GM23338 (cell line): ENCODE measurements around the gene PLEKHG4. TPM values are rescaled to one million over a fixed set of nuclear protein-coding genes. Genes with fewer than 3 reads are reported as not detected.

Source experiments
- ATAC-seq: fragments of 200-7000 bp; cut with Tn5 transposase; 3 replicates; pipeline ENCODE4 v1.9.1; 2020
- DNase-seq: peaks from one replicate; pipeline ENCODE4 v3.0.0-alpha.2; 2015; ENCODE audit warnings: low spot score
- H2AFZ ChIP-seq: fragments of 200-600 bp; sonication (generic); 2 replicates; pipeline ENCODE4 v1.8.0; 2016; ENCODE audit warnings: antibody characterized with exemption, mild to moderate bottlenecking, moderate library complexity
- H3F3A ChIP-seq: fragments of 200-600 bp; sonication (generic); replicated peaks from 2 replicates; pipeline ENCODE4 v1.8.0; 2017; ENCODE audit warnings: antibody characterized with exemption, mixed run types, low read depth
- H3K27ac ChIP-seq: fragments of 200-600 bp; sonication (generic); 2 replicates; pipeline ENCODE4 v1.6.1; 2016; ENCODE audit warnings: low read depth
- H3K27me3 ChIP-seq: fragments of 200-600 bp; sonication (generic); 2 replicates; pipeline ENCODE4 v1.8.0; 2016; ENCODE audit warnings: mild to moderate bottlenecking, mixed run types, moderate library complexity; ENCODE audit not compliant: insufficient read depth
- H3K36me3 ChIP-seq: fragments of 200-600 bp; sonication (generic); 2 replicates; pipeline ENCODE4 v1.8.0; 2016; ENCODE audit warnings: mild to moderate bottlenecking; ENCODE audit not compliant: insufficient read depth
- H3K4me1 ChIP-seq: fragments of 200-600 bp; sonication (generic); 2 replicates; pipeline ENCODE4 v1.8.0; 2016; ENCODE audit warnings: mild to moderate bottlenecking, moderate library complexity; ENCODE audit not compliant: insufficient read depth
- H3K4me2 ChIP-seq: fragments of 200-600 bp; sonication (generic); 2 replicates; pipeline ENCODE4 v1.7.1; 2017; ENCODE audit warnings: mixed run types
- H3K4me3 ChIP-seq: fragments of 200-600 bp; sonication (generic); 2 replicates; pipeline ENCODE4 v1.6.1; 2016; ENCODE audit warnings: mixed run types
- H3K79me2 ChIP-seq: fragments of 200-600 bp; sonication (generic); replicated peaks from 2 replicates; pipeline ENCODE4 v1.8.0; 2017; ENCODE audit warnings: mild to moderate bottlenecking; ENCODE audit not compliant: insufficient read depth
- H3K9me2 ChIP-seq: fragments of 200-600 bp; sonication (generic); 2 replicates; pipeline ENCODE4 v1.8.0; 2017; ENCODE audit not compliant: insufficient read depth
- H4K20me1 ChIP-seq: fragments of 200-600 bp; sonication (generic); replicated peaks from 2 replicates; pipeline ENCODE4 v1.8.0; 2017; ENCODE audit warnings: mild to moderate bottlenecking; ENCODE audit not compliant: insufficient read depth
- H3K27ac Mint-ChIP-seq: 2 replicates; pipeline ENCODE4 v1.8.0; 2020; ENCODE audit warnings: inconsistent platforms, mild to moderate bottlenecking, moderate library complexity, mixed read lengths
- H3K27me3 Mint-ChIP-seq: 3 replicates; pipeline ENCODE4 v1.8.0; 2022; ENCODE audit warnings: low read depth, mild to moderate bottlenecking, moderate library complexity, mixed read lengths, inconsistent platforms; ENCODE audit not compliant: insufficient read depth, poor library complexity
- H3K36me3 Mint-ChIP-seq: 3 replicates; pipeline ENCODE4 v1.8.0; 2021; ENCODE audit warnings: low read depth, mild to moderate bottlenecking, inconsistent platforms, moderate library complexity, mixed read lengths
- H3K4me1 Mint-ChIP-seq: 3 replicates; pipeline ENCODE4 v1.8.0; 2020; ENCODE audit warnings: mild to moderate bottlenecking, inconsistent platforms, mixed read lengths
- H3K4me3 Mint-ChIP-seq: 3 replicates; pipeline ENCODE4 v1.8.0; 2021; ENCODE audit warnings: moderate library complexity, mild to moderate bottlenecking, inconsistent platforms, mixed read lengths
- H3K9me3 Mint-ChIP-seq: 3 replicates; pipeline ENCODE4 v1.8.0; 2020; ENCODE audit warnings: moderate library complexity, mild to moderate bottlenecking, inconsistent platforms, mixed read lengths
- CREB1 ChIP-seq: fragments of 250-450 bp; sonication (Bioruptor Pico); IDR thresholded peaks from 2 replicates; pipeline ENCODE4 v1.5.0; 2020; ENCODE audit warnings: low read depth, mild to moderate bottlenecking, moderate library complexity
- POLR2AphosphoS5 ChIP-seq: IDR thresholded peaks from 2 replicates; pipeline ENCODE4 v1.6.1; 2016; ENCODE audit warnings: antibody characterized with exemption, low read depth
- STAT1 ChIP-seq: IDR thresholded peaks from one replicate; pipeline ENCODE4 v1.6.1; 2016; ENCODE audit warnings: antibody characterized with exemption; ENCODE audit not compliant: unreplicated experiment
- ZNF114 ChIP-seq: fragments of 250-450 bp; sonication (Bioruptor Pico); IDR thresholded peaks from 2 replicates; pipeline ENCODE4 v1.5.0; 2020; ENCODE audit warnings: mild to moderate bottlenecking, moderate library complexity
- ZNF331 ChIP-seq: fragments of 250-450 bp; sonication (Bioruptor Pico); IDR thresholded peaks from 2 replicates; pipeline ENCODE4 v1.5.0; 2020; ENCODE audit warnings: low read depth, mild to moderate bottlenecking, moderate library complexity
- polyA plus RNA-seq: library from polyadenylated mRNA; unstranded; fragments of >200 nt; fragmentation: Nextera tagmentation; extraction: Ambion mirVana; gene quantifications from 2 replicates; pipeline ENCODE4 v1.2.1, GENCODE V29; 2016
- total RNA-seq: library from RNA; depleted of rRNA; stranded (reverse); fragments of >200 nt; shearing (Covaris generic); gene quantifications from 2 replicates; pipeline ENCODE4 v1.2.3, GENCODE V29; 2014
- TF ChIP-seq, protein P1 (sequence below): fragments of 250-450 bp; sonication (Bioruptor Pico); IDR thresholded peaks from 2 replicates; pipeline ENCODE4 v1.5.0; 2020; ENCODE audit warnings: mild to moderate bottlenecking, moderate library complexity
- TF ChIP-seq, protein P2 (sequence below): IDR thresholded peaks from 2 replicates; pipeline ENCODE4 v1.6.1; 2016; ENCODE audit warnings: antibody characterized with exemption
- TF ChIP-seq, protein P3 (sequence below): IDR thresholded peaks from one replicate; pipeline ENCODE4 v1.6.1; 2018; ENCODE audit warnings: antibody characterized with exemption; ENCODE audit not compliant: unreplicated experiment

Gene PLEKHG4
- total and polyA plus RNA-seq, 2 experiments from 2014 or later, result 3.2 to 10.3 TPM

DNA sequence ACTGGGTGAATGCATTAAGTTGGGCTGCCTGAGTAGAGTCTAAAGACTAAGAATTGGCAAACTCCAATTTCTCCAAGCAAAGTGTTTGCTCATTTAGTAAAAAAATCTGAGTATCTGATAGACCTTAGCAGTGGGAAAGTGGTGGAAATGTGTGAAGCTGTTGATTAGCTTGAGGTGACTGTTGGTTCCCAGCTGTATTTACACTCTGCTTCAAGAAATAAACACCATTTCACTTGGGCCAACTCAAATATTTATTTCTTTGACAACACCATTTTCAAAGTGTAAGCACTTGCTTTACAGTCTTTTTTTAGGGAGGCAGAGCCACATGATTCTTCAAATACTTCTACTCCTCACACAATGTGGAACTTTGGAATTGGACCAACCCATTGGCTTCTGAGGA, 38.5 kb downstream of the PLEKHG4 start (continued):
- TF ChIP-seq, protein P1, sequence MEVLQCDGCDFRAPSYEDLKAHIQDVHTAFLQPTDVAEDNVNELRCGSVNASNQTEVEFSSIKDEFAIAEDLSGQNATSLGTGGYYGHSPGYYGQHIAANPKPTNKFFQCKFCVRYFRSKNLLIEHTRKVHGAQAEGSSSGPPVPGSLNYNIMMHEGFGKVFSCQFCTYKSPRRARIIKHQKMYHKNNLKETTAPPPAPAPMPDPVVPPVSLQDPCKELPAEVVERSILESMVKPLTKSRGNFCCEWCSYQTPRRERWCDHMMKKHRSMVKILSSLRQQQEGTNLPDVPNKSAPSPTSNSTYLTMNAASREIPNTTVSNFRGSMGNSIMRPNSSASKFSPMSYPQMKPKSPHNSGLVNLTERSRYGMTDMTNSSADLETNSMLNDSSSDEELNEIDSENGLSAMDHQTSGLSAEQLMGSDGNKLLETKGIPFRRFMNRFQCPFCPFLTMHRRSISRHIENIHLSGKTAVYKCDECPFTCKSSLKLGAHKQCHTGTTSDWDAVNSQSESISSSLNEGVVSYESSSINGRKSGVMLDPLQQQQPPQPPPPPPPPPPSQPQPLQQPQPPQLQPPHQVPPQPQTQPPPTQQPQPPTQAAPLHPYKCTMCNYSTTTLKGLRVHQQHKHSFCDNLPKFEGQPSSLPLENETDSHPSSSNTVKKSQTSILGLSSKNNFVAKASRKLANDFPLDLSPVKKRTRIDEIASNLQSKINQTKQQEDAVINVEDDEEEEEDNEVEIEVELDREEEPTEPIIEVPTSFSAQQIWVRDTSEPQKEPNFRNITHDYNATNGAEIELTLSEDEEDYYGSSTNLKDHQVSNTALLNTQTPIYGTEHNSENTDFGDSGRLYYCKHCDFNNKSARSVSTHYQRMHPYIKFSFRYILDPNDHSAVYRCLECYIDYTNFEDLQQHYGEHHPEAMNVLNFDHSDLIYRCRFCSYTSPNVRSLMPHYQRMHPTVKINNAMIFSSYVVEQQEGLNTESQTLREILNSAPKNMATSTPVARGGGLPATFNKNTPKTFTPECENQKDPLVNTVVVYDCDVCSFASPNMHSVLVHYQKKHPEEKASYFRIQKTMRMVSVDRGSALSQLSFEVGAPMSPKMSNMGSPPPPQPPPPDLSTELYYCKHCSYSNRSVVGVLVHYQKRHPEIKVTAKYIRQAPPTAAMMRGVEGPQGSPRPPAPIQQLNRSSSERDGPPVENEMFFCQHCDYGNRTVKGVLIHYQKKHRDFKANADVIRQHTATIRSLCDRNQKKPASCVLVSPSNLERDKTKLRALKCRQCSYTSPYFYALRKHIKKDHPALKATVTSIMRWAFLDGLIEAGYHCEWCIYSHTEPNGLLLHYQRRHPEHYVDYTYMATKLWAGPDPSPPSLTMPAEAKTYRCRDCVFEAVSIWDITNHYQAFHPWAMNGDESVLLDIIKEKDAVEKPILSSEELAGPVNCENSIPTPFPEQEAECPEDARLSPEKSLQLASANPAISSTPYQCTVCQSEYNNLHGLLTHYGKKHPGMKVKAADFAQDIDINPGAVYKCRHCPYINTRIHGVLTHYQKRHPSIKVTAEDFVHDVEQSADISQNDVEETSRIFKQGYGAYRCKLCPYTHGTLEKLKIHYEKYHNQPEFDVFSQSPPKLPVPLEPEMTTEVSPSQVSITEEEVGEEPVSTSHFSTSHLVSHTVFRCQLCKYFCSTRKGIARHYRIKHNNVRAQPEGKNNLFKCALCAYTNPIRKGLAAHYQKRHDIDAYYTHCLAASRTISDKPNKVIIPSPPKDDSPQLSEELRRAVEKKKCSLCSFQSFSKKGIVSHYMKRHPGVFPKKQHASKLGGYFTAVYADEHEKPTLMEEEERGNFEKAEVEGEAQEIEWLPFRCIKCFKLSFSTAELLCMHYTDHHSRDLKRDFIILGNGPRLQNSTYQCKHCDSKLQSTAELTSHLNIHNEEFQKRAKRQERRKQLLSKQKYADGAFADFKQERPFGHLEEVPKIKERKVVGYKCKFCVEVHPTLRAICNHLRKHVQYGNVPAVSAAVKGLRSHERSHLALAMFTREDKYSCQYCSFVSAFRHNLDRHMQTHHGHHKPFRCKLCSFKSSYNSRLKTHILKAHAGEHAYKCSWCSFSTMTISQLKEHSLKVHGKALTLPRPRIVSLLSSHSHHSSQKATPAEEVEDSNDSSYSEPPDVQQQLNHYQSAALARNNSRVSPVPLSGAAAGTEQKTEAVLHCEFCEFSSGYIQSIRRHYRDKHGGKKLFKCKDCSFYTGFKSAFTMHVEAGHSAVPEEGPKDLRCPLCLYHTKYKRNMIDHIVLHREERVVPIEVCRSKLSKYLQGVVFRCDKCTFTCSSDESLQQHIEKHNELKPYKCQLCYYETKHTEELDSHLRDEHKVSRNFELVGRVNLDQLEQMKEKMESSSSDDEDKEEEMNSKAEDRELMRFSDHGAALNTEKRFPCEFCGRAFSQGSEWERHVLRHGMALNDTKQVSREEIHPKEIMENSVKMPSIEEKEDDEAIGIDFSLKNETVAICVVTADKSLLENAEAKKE (CRISPR knock-in tag), result no peak

DNA sequence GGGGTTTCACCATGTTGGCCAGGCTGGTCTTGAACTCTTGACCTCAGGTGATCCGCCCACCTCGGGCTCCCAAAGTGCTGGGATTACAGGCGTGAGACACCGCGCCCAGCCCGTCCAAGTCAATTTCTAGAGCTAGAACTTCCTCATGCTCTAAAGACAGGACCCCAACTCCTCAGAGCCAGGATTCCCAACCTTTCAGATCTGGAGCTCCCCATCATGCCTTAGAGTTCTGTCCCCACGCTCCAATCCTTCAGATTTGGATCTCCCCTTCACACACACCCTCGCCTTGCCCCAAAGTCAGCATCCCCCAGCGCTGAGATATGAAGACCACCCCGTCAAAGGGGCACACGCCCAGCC, 46.8 kb downstream of the PLEKHG4 start:
- H3K9me2 ChIP-seq, result no peaks in the 10 kb centered on the region
- H3K36me3 ChIP-seq, result no peaks in the 10 kb centered on the region
- ATAC-seq (no peak), DNase-seq (no peak)
- no peaks in the 10 kb centered on the region for H4K20me1 ChIP-seq
- H3K4me2 ChIP-seq, result peak overlapping the region; percentile 87
- peaks cover 34% of the 10 kb centered on the region for H3K27me3 ChIP-seq
- no peak overlapping the region for H3K27ac ChIP-seq
- H3K79me2 ChIP-seq, result no peaks in the 10 kb centered on the region
- peaks cover 6% of the 10 kb centered on the region for H3K4me1 Mint-ChIP-seq
- TF ChIP-seq CREB1 (CRISPR knock-in tag) (no peak), POLR2AphosphoS5 (no peak), ZNF331 (CRISPR knock-in tag) (no peak), STAT1 (no peak), ZNF114 (CRISPR knock-in tag) (no peak)
- TF ChIP-seq, protein P2, sequence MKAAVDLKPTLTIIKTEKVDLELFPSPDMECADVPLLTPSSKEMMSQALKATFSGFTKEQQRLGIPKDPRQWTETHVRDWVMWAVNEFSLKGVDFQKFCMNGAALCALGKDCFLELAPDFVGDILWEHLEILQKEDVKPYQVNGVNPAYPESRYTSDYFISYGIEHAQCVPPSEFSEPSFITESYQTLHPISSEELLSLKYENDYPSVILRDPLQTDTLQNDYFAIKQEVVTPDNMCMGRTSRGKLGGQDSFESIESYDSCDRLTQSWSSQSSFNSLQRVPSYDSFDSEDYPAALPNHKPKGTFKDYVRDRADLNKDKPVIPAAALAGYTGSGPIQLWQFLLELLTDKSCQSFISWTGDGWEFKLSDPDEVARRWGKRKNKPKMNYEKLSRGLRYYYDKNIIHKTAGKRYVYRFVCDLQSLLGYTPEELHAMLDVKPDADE, result no peak
- TF ChIP-seq, protein P3, sequence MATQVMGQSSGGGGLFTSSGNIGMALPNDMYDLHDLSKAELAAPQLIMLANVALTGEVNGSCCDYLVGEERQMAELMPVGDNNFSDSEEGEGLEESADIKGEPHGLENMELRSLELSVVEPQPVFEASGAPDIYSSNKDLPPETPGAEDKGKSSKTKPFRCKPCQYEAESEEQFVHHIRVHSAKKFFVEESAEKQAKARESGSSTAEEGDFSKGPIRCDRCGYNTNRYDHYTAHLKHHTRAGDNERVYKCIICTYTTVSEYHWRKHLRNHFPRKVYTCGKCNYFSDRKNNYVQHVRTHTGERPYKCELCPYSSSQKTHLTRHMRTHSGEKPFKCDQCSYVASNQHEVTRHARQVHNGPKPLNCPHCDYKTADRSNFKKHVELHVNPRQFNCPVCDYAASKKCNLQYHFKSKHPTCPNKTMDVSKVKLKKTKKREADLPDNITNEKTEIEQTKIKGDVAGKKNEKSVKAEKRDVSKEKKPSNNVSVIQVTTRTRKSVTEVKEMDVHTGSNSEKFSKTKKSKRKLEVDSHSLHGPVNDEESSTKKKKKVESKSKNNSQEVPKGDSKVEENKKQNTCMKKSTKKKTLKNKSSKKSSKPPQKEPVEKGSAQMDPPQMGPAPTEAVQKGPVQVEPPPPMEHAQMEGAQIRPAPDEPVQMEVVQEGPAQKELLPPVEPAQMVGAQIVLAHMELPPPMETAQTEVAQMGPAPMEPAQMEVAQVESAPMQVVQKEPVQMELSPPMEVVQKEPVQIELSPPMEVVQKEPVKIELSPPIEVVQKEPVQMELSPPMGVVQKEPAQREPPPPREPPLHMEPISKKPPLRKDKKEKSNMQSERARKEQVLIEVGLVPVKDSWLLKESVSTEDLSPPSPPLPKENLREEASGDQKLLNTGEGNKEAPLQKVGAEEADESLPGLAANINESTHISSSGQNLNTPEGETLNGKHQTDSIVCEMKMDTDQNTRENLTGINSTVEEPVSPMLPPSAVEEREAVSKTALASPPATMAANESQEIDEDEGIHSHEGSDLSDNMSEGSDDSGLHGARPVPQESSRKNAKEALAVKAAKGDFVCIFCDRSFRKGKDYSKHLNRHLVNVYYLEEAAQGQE, result no peak
- peak overlapping the region; percentile 100 for H2AFZ ChIP-seq
- peak overlapping the region; percentile 77 for H3K4me3 Mint-ChIP-seq
- H3K27me3 Mint-ChIP-seq, result peaks cover 11% of the 10 kb centered on the region
- H3K27ac Mint-ChIP-seq, result no peak overlapping the region
- H3F3A ChIP-seq, result no peaks in the 10 kb centered on the region; the same call in 1 of the 2 replicates
- no peaks in the 10 kb centered on the region for H3K36me3 Mint-ChIP-seq
- no peaks in the 10 kb centered on the region; the same call in 2 of the 3 replicates for H3K9me3 Mint-ChIP-seq
- H3K4me3 ChIP-seq, result peak overlapping the region; percentile 65
- no peaks in the 10 kb centered on the region; the same call in 1 of the 2 replicates for H3K4me1 ChIP-seq
